ENCODE results near the gene LRRC1.

GRCh38 chr6:53857318-53858094, 62.7 kb downstream of the LRRC1 start:
- TF ChIP-seq CTCF (IDR thresholded peaks at IDR 0.05) (no peak), POLR2A (IDR thresholded peaks at IDR 0.05; ENCODE audit: low read depth) (no peak), POLR2AphosphoS5 (IDR thresholded peaks at IDR 0.05) (peak in 1 of 2 donors; percentile 27)

Measured in esophagus muscularis mucosa (tissue), 3 donors.